SJSA1 (cell line): ENCODE results near the gene MAGEF1. TPM values are rescaled to one million over a fixed set of nuclear protein-coding genes. Genes with fewer than 3 reads are reported as not detected.

Source experiments
- DNase-seq, 2 experiments: peaks; one replicate each; pipeline ENCODE4 v3.0.0-alpha.2; 2015 to 2020; ENCODE audit warnings: low spot score in 2 of 2, low read depth in 1 of 2
- H3K27ac ChIP-seq: fragments of 250-450 bp; sonication (Bioruptor Pico); 2 replicates; pipeline ENCODE4 v1.5.1; 2020; ENCODE audit warnings: mild to moderate bottlenecking, moderate library complexity
- H3K27me3 ChIP-seq: fragments of 250-450 bp; sonication (Bioruptor Pico); replicated peaks from 2 replicates; pipeline ENCODE4 v1.5.1; 2020; ENCODE audit warnings: mild to moderate bottlenecking, moderate library complexity
- H3K36me3 ChIP-seq: fragments of 250-450 bp; sonication (Bioruptor Pico); 2 replicates; pipeline ENCODE4 v1.5.1; 2020; ENCODE audit warnings: mild to moderate bottlenecking
- H3K4me1 ChIP-seq: fragments of 250-450 bp; sonication (Bioruptor Pico); replicated peaks from 2 replicates; pipeline ENCODE4 v1.6.1; 2021; ENCODE audit warnings: mild to moderate bottlenecking
- H3K4me3 ChIP-seq: fragments of 250-450 bp; sonication (Bioruptor Pico); 2 replicates; pipeline ENCODE4 v1.5.1; 2020; ENCODE audit warnings: mild to moderate bottlenecking
- H3K9me3 ChIP-seq: fragments of 250-450 bp; sonication (Bioruptor Pico); replicated peaks from 2 replicates; pipeline ENCODE4 v1.5.1; 2020; ENCODE audit warnings: mild to moderate bottlenecking
- total RNA-seq: library from RNA; depleted of rRNA; stranded (reverse); fragments of >200 nt; shearing (Covaris generic); gene quantifications from 2 replicates; pipeline ENCODE4 v1.2.3, GENCODE V29; 2014

MAGEF1 gene
- total RNA-seq, 1 experiment from 2014 or later, result 41.7 TPM

DNA sequence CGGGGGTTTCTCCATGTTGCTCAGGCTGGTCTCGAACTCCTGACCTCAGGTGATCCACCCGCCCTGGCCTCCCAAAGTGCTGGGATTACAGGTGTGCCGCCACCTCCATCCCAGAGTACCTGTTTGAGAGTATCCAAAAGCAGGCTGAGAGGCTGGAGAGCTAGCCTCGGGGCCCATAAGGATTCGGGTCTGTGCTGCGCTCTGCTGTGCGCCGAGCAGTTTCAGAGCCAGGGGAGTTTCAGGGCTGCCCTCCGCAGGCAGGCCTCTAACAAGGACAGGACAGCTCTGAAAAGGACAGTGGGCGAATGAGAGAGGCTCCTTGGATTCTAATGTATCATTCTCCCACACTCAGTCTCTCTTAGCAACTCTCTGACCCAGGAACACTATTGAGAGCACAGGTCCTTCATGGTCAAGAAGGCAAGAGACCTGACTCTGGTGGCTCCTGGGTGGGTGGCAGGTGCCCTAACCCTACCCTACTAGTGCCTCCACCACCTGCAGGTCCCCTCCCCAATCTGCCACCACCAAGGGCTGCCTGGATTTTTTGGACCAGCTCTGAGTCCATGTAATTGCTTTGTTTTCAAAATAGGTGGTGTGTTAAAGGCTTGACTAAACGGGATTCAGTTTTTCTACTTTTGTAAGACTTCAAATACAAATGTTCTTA, 27.8 kb downstream of the MAGEF1 start:
- no peaks in the 10 kb centered on the region for H3K36me3 ChIP-seq
- peaks cover 33% of the 10 kb centered on the region for H3K4me1 ChIP-seq
- no peak overlapping the region for H3K27ac ChIP-seq
- DNase-seq, result no peak
- H3K4me3 ChIP-seq, result no peak overlapping the region
- H3K27me3 ChIP-seq, result no peaks in the 10 kb centered on the region
- no peaks in the 10 kb centered on the region for H3K9me3 ChIP-seq

DNA sequence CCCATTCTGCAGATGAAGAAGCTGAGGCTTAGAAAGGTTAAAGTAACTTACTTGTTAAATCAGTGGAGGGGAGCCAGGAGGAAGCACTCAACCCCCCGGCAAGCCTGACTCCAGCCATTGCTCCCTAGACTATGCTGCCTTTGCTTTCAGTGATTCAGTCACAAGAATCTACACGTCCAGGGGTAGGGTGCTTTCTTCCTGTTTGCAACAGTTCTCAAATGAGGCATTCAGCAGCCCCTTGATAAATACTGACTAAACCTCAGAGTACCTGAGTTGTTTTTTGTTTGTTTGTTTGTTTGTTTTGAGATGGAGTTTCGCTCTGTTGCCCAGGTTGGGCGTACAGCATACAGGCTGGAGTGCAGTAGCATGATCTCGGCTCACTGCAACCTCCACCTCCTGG, 28.6 kb downstream of the MAGEF1 start:
- Histone ChIP-seq H3K36me3 (no peaks in the 10 kb centered on the region), H3K4me1 (peaks cover 25% of the 10 kb centered on the region)
- no peak for DNase-seq

GRCh38 chr3:184682671-184683070, 29.2 kb downstream of the MAGEF1 start:
- DNase-seq, result no peak
- Histone ChIP-seq H3K9me3 (no peaks in the 10 kb centered on the region), H3K36me3 (no peaks in the 10 kb centered on the region), H3K4me3 (no peak overlapping the region), H3K27ac (no peak overlapping the region), H3K4me1 (peaks cover 19% of the 10 kb centered on the region), H3K27me3 (no peaks in the 10 kb centered on the region)

More for the DNA sequence above, 28.6 kb downstream of the MAGEF1 start:
- no peaks in the 10 kb centered on the region for H3K27me3 ChIP-seq
- no peak overlapping the region for H3K4me3 ChIP-seq
- no peaks in the 10 kb centered on the region for H3K9me3 ChIP-seq
- H3K27ac ChIP-seq, result no peak overlapping the region

DNA sequence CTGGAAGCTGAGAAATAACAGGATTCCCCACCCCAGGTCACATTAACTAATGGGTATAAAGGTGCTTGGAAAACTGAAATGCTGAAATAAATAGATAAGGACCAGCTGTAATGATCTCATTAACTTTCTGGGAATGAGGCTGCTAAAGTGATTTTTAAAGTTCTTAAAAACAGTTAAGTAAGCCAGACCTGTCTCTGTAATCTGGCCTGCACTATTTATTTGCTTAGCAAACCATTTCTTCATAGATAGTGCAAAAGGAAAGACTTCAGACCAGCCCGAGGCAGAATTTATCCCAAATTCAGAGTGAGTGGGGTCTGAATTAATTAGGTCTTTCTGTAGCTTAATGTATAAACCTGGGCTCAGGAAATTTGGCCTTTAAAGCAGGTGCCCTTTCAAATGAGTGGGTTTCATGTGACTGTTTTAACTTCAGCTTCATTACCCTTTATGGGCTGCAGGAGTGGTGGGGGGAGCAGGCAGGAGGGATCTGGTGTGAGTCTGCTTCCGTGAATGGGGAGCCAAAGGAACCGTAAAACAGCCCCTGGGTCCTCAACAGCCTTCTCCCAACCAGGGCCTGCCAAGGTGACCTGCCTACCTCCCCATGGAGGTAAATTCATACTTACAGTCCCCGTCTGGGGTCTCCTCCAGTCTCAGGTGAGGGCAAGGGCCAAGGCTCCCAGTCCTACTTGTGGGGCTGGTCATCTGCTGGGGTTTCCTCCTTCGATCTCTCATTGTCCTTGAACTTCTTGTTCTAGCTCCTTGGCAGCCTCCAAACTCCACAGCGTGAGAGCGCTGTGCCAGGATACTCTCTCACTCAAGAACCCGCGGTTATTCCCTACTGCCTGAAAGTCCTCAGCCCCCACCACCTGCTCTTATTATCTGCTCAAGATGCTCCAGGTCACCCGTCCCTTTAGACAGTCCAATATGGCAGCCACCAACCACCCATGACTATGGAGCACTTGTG, 31.2 kb downstream of the MAGEF1 start:
- no peak overlapping the region for H3K4me3 ChIP-seq
- no peaks in the 10 kb centered on the region for H3K27me3 ChIP-seq
- H3K4me1 ChIP-seq, result peaks cover 6% of the 10 kb centered on the region
- H3K9me3 ChIP-seq, result no peaks in the 10 kb centered on the region
- H3K36me3 ChIP-seq, result no peaks in the 10 kb centered on the region
- no peak for DNase-seq
- H3K27ac ChIP-seq, result no peak overlapping the region

DNA sequence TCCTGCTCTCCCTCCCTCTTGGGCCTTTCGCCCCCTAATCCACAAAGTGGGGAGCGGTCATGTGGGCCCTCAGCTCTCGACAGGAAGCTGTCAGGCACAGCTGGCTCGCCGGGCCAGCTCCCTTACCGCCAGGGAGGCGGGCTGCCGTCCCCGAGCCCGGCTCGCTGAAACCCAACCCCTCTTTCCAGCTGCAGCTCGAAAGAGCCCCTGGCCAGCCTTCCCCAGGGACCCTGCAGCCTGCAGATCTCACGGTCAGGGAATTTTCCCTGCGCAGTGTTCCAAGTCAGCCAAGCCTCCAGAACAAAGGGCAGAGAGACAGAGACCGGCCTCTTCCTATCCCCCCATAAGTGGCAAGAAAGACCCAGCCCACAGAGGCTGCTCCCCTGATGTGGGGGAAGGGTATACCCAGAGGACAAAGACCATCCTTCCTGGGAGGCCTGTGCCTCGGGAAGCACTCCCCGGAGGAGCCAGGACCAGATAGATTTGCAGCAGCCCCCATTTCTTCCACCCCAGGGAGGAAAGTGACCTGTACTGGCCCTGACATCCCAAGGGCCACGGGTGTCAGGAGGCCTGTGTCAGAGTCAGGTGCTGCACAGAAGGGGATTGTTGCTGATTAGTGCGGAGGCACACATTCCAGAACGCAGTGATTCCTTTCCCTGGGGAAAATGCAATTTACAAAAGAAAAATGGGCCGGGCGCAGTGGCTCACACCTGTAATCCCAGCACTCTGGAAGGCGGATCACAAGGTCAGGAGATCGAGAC, 32.6 kb downstream of the MAGEF1 start:
- Histone ChIP-seq H3K27me3 (no peaks in the 10 kb centered on the region), H3K9me3 (no peaks in the 10 kb centered on the region), H3K4me1 (no peaks in the 10 kb centered on the region), H3K36me3 (no peaks in the 10 kb centered on the region), H3K4me3 (no peak overlapping the region), H3K27ac (no peak overlapping the region)
- DNase-seq, result no peak

GRCh38 chr3:184678317-184679055, 33.4 kb downstream of the MAGEF1 start:
- Histone ChIP-seq H3K27ac (no peak overlapping the region), H3K4me3 (no peak overlapping the region), H3K36me3 (no peaks in the 10 kb centered on the region)

GRCh38 chr3:184677344-184678316, 34.2 kb downstream of the MAGEF1 start:
- Histone ChIP-seq H3K27ac (no peak overlapping the region), H3K4me1 (no peaks in the 10 kb centered on the region), H3K4me3 (no peak overlapping the region), H3K36me3 (no peaks in the 10 kb centered on the region), H3K9me3 (no peaks in the 10 kb centered on the region), H3K27me3 (no peaks in the 10 kb centered on the region)
- no peak for DNase-seq

More at GRCh38 chr3:184678317-184679055, 33.4 kb downstream of the MAGEF1 start:
- Histone ChIP-seq H3K4me1 (no peaks in the 10 kb centered on the region), H3K27me3 (no peaks in the 10 kb centered on the region), H3K9me3 (no peaks in the 10 kb centered on the region)
- no peak for DNase-seq

GRCh38 chr3:184676927-184677326, 34.9 kb downstream of the MAGEF1 start:
- Histone ChIP-seq H3K9me3 (no peaks in the 10 kb centered on the region), H3K27ac (no peak overlapping the region), H3K4me1 (no peaks in the 10 kb centered on the region), H3K36me3 (no peaks in the 10 kb centered on the region), H3K27me3 (no peaks in the 10 kb centered on the region), H3K4me3 (no peak overlapping the region)
- no peak for DNase-seq

- H3K27ac ChIP-seq, result no peak overlapping the region
- H3K27me3 ChIP-seq, result no peaks in the 10 kb centered on the region
- no peaks in the 10 kb centered on the region for H3K9me3 ChIP-seq
- H3K4me3 ChIP-seq, result no peak overlapping the region
- DNase-seq, result no peak
- H3K36me3 ChIP-seq, result no peaks in the 10 kb centered on the region
- no peaks in the 10 kb centered on the region for H3K4me1 ChIP-seq
Observed at GRCh38 chr3:184674626-184675025, 37.2 kb downstream of the MAGEF1 start.

GRCh38 chr3:184672977-184673870, 38.6 kb downstream of the MAGEF1 start:
- H3K36me3 ChIP-seq, result no peaks in the 10 kb centered on the region
- no peak for DNase-seq
- H3K27me3 ChIP-seq, result no peaks in the 10 kb centered on the region
- H3K4me1 ChIP-seq, result no peaks in the 10 kb centered on the region
- no peak overlapping the region for H3K27ac ChIP-seq
- no peaks in the 10 kb centered on the region for H3K9me3 ChIP-seq
- H3K4me3 ChIP-seq, result no peak overlapping the region

DNA sequence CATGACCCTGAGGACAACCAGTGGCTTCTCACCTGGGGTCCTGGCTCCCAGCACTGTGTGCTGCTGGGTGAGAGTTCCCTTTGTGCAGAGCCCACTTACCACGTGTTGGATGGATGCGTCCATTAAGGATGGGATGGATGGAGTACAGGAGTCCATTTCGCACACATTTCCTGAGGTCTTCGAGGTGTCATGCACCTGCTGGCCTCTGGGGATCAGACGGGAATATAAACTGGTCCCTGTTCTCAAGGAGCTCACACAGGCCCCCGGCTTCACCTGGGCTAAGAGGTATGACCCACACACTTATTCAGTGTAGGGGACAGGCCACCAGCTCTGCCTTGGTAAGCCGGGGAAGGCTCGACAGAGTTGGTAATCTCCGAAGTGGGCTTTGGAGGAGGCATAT, 39.5 kb downstream of the MAGEF1 start:
- no peak overlapping the region for H3K4me3 ChIP-seq
- no peaks in the 10 kb centered on the region for H3K9me3 ChIP-seq
- no peaks in the 10 kb centered on the region for H3K27me3 ChIP-seq
- no peaks in the 10 kb centered on the region for H3K36me3 ChIP-seq
- DNase-seq, result no peak
- no peak overlapping the region for H3K27ac ChIP-seq
- H3K4me1 ChIP-seq, result no peaks in the 10 kb centered on the region
